ENCODE measurements around the gene ABCB9. TPM values are rescaled to one million over a fixed set of nuclear protein-coding genes. Genes with fewer than 3 reads are reported as not detected.

The ABCB9 gene
- total RNA-seq, 3 donors from 2014 or later = 0.96 to 8.6 (median 6.2) TPM

DNA sequence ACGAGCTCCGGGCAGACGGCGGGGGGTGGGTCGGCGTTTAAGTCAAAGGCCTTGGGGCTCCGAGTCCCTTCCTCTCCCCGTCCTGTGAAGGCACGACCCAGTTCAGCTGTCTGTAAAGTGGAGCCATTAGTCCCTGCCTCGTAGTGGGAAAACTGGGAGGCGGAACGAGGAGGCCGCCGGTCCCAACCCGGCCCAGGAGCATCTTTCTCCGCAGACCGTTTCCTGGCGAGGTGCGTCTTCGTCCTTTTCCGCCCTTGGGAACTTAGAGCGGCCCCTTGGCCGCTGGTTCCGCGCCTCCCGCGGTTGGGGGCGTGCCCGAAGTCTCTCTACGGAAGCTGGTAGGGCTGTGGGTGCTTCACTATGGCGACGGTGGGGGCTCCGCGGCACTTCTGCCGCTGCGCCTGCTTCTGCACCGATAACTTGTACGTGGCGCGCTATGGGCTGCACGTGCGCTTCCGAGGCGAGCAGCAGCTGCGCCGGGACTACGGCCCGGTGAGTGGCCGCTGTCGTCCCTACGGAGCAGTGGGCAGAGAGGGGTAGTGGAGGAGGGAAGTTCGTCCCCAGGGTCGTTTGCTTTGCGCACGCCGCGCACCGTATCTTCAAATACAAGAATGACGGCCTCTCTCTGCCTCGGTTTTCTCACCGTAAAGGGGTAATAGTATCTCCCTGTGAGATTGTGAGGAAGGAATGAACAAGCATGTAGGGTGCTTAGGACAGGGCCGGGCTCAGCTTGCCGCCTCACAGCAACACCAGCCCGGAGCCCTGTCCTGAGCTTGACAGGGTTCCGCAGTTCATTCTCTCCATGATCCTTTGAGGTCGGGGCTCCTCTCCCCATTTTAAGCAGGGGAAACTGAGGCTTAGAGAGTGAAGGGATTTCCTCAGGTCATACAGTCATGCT is 8.9 kb upstream of the ABCB9 start, which contains the start of gene OGFOD2:
OGFOD2 (plus strand) TSS at position 353 of the 898 bp plus-strand sequence; CDS start at position 361, 8 bp downstream.
- intact Hi-C loops (cut with DNase I; ENCODE audit: low total_unique reads) = no loop called here
- Histone ChIP-seq H3K27me3 (no peaks in the 10 kb centered on the region), H3K9me3 (no peaks in the 10 kb centered on the region), H3K27ac (peak within 1 kb of the TSS; percentile 98), H3K4me1 (peaks cover 12 to 29% of the 10 kb centered on the region in 2 donors), H3K4me3 (peak within 1 kb of the TSS; percentile 64 to 84 (median 77)), H3K36me3 (no peaks in the 10 kb centered on the region)
- peak; percentile 87 to 88 for DNase-seq (ENCODE audit: low spot score in 2 of 2)
- TF ChIP-seq CTCF (IDR thresholded peaks at IDR 0.05) (no peak), POLR2A (IDR thresholded peaks at IDR 0.05) (peak; percentile 22), POLR2AphosphoS5 (IDR thresholded peaks at IDR 0.05) (peak in 2 of 3 donors; percentile 28 to 51)

- Histone ChIP-seq H3K9me3 (no peaks in the 10 kb centered on the region), H3K27ac (peak overlapping the region; percentile 98), H3K27me3 (no peaks in the 10 kb centered on the region), H3K4me1 (peaks cover 12 to 24% of the 10 kb centered on the region in 2 donors), H3K36me3 (no peaks in the 10 kb centered on the region), H3K4me3 (peak overlapping the region; percentile 64 to 84 (median 77))
- peak; percentile 98 for DNase-seq (ENCODE audit: low spot score in 2 of 2)
- TF ChIP-seq POLR2AphosphoS5 (IDR thresholded peaks at IDR 0.05) = peak in 2 of 3 donors; percentile 80 to 82
- TF ChIP-seq POLR2A (IDR thresholded peaks at IDR 0.05) = no peak
- TF ChIP-seq CTCF (IDR thresholded peaks at IDR 0.05) = no peak
- intact Hi-C loops (cut with DNase I; ENCODE audit: low total_unique reads) = no loop called here
Measured at GRCh38 chr12:122974274-122974891, 8.1 kb upstream of the ABCB9 start.

- TF ChIP-seq POLR2AphosphoS5 (IDR thresholded peaks at IDR 0.05) (no peak), CTCF (IDR thresholded peaks at IDR 0.05) (no peak), POLR2A (IDR thresholded peaks at IDR 0.05) (no peak)
- intact Hi-C loops (cut with DNase I; ENCODE audit: low total_unique reads) = loop anchor here (10.0 kb wide), 1 partner anchor 75 kb away; no protein-coding TSS in a partner anchor
Measured at GRCh38 chr12:122969676-122970075, 3.4 kb upstream of the ABCB9 start.

DNA sequence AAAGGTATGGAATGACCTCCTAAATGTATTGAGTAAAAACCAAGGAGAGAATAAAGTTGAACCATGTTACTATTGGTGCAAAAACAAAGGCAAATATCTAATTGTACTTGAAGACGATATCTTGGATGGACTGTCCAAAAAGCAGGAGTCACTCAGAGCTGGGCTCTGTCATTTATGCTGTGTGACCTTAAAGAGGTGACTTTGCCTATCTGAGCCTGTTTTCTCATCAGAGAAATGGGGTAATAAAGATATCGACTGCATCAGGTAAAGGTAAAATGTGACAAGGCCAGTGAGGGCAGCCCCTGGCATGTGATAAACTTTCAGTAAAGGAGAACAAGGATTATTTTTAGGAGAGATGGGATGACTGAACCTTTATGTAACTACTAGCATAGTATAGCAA is 1.8 kb upstream of the ABCB9 start:
- H3K27ac ChIP-seq = no peak overlapping the region
- no peaks in the 10 kb centered on the region for H3K27me3 ChIP-seq
- H3K9me3 ChIP-seq = no peaks in the 10 kb centered on the region
- DNase-seq (ENCODE audit: low spot score in 2 of 2) = no peak
- TF ChIP-seq POLR2AphosphoS5 (IDR thresholded peaks at IDR 0.05) (no peak), CTCF (IDR thresholded peaks at IDR 0.05) (no peak), POLR2A (IDR thresholded peaks at IDR 0.05) (no peak)
- no peak overlapping the region for H3K4me3 ChIP-seq
- intact Hi-C loops (cut with DNase I; ENCODE audit: low total_unique reads) = loop anchor here (10.0 kb wide), 1 partner anchor 77 kb away; no protein-coding TSS in a partner anchor
- peaks cover 5 to 21% of the 10 kb centered on the region in 2 donors for H3K4me1 ChIP-seq
- H3K36me3 ChIP-seq = no peaks in the 10 kb centered on the region

More at GRCh38 chr12:122969676-122970075, 3.4 kb upstream of the ABCB9 start:
- H3K9me3 ChIP-seq = no peaks in the 10 kb centered on the region
- no peaks in the 10 kb centered on the region for H3K27me3 ChIP-seq
- peak overlapping the region in 1 of 2 donors; percentile 43 for H3K27ac ChIP-seq
- no peaks in the 10 kb centered on the region for H3K36me3 ChIP-seq
- peaks cover 0 to 15% of the 10 kb centered on the region in 2 donors for H3K4me1 ChIP-seq
- no peak for DNase-seq (ENCODE audit: low spot score in 2 of 2)
- H3K4me3 ChIP-seq = no peak overlapping the region
